HFF-Myc (cell line): ENCODE measurements around the gene GRIK5.
A peak's percentile ranks its signal among the peaks of the same experiment; 100 is the strongest.

Experiments
- DNase-seq: peaks from one replicate; pipeline ENCODE4 v3.0.0-alpha.2; 2011; ENCODE audit warnings: low read depth; ENCODE audit errors: extremely low read depth
- H3K4me3 ChIP-seq: replicated peaks from 2 replicates; pipeline ENCODE4 v1.5.1; 2011; ENCODE audit warnings: low read depth, mild to moderate bottlenecking, control low read depth, low read length
- TF ChIP-seq, protein P1 (sequence below): IDR thresholded peaks from 2 replicates; pipeline ENCODE4 v1.5.1; 2012; ENCODE audit warnings: mild to moderate bottlenecking, low read depth, low read length, control low read depth; ENCODE audit errors: missing control alignments

Gene GRIK5, protein sequence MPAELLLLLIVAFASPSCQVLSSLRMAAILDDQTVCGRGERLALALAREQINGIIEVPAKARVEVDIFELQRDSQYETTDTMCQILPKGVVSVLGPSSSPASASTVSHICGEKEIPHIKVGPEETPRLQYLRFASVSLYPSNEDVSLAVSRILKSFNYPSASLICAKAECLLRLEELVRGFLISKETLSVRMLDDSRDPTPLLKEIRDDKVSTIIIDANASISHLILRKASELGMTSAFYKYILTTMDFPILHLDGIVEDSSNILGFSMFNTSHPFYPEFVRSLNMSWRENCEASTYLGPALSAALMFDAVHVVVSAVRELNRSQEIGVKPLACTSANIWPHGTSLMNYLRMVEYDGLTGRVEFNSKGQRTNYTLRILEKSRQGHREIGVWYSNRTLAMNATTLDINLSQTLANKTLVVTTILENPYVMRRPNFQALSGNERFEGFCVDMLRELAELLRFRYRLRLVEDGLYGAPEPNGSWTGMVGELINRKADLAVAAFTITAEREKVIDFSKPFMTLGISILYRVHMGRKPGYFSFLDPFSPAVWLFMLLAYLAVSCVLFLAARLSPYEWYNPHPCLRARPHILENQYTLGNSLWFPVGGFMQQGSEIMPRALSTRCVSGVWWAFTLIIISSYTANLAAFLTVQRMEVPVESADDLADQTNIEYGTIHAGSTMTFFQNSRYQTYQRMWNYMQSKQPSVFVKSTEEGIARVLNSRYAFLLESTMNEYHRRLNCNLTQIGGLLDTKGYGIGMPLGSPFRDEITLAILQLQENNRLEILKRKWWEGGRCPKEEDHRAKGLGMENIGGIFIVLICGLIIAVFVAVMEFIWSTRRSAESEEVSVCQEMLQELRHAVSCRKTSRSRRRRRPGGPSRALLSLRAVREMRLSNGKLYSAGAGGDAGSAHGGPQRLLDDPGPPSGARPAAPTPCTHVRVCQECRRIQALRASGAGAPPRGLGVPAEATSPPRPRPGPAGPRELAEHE

DNA sequence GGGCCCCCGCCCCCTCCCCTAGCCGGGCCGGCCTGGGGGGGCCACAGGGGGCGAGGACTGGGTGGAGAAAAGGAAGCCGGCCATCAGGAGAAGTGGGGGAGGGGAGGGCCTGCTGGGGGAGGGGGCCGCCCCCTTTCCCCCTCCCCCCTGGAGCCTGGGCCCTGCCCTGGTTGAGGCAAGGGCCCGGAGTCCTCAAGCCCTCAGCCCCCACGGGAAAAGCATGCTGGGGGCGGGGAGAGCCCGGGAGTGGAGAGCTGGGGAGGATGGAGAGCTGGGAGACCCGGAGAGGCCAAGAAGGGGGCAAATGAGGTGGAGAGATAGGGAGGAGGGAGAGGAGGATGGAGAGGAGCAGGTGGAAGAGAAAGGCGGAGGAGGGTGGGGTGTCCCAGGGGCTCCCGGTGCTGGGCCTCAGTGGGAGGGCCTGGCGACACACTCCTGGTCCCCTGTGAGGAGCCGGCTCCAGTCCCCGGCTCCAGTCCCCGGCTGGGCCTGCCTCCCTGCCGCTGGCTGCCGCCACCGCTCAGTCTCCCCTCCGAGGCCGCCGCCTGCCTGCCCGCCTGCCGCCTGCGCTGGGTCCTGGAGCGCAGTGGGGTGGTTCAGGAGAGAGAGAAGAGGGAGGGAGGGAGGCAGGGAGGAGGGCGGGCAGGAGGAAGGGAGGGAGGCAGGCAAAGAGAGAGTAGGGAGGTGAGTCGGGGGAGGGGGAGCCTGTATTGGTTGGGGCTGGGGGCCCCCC is at the start of gene GRIK5:
Gene GRIK5, minus strand, starts transcription at position 588 of the 733 bp plus-strand sequence. CDS start 4,436 bp downstream, outside the sequence.
- no peak within 1 kb of the TSS for H3K4me3 ChIP-seq
- TF ChIP-seq, protein P1, sequence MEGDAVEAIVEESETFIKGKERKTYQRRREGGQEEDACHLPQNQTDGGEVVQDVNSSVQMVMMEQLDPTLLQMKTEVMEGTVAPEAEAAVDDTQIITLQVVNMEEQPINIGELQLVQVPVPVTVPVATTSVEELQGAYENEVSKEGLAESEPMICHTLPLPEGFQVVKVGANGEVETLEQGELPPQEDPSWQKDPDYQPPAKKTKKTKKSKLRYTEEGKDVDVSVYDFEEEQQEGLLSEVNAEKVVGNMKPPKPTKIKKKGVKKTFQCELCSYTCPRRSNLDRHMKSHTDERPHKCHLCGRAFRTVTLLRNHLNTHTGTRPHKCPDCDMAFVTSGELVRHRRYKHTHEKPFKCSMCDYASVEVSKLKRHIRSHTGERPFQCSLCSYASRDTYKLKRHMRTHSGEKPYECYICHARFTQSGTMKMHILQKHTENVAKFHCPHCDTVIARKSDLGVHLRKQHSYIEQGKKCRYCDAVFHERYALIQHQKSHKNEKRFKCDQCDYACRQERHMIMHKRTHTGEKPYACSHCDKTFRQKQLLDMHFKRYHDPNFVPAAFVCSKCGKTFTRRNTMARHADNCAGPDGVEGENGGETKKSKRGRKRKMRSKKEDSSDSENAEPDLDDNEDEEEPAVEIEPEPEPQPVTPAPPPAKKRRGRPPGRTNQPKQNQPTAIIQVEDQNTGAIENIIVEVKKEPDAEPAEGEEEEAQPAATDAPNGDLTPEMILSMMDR: no peak
- DNase-seq: no peak

DNA sequence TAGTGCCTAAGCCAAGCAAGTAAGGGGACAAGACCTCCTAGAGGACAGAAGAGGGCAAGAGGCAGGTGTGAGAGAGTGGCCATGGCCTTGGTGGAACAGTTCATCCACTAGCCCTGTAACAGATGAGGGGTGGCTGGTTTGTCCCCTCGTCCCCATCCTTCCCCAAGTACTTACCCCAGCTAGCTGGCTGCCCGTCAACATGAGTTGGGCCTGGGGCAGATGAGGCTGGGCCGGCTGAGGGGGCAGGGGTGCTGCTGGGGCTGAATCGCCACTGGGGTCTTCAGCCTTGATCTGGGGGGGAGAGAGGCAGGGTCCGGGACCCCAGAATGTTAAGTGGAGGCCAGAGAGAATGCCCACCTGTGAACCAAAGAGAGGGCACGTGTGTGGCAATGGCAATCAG is 47.1 kb upstream of the GRIK5 start:
- TF ChIP-seq, protein P1: no peak
- no peak overlapping the region for H3K4me3 ChIP-seq
- DNase-seq: no peak

DNA sequence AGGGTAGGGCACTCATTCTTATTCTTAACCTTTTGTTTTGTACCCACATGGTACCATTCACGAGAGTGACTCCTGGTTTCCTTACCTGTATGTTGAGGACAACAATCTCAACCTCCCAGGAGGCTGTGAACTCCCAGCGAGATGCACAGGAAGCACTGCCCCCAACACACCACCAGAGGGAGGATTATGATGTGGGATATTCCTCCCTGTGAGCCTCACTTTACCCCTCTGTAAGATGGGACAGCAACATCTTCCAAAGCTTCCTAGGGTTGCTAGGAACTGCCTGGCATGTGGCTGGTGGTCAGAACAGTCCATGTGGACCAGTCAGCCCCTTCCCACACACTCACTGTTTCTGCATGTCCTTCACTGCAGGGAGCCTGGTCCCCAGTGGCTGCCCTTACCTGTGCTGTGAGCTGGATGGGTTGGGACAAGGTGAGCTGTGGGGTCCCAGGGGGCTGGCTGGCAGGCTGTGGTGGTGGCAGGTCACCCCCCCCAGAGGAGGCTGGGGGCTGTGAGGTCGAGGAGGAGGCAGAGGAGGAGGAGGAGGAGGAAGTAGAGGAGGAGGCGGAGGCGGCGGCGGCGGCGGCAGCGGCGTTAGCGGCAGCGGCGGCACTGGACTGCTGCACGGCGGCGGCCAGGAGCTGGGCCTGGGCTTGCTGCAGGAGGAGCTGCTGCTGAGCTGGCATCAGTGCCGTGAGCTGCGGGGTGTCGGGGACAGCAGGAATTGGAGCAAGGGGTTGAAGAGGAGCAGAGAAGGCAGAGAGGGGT is 46.5 kb upstream of the GRIK5 start:
- DNase-seq: no peak
- TF ChIP-seq, protein P1: peak; percentile 29
- no peak overlapping the region for H3K4me3 ChIP-seq

DNA sequence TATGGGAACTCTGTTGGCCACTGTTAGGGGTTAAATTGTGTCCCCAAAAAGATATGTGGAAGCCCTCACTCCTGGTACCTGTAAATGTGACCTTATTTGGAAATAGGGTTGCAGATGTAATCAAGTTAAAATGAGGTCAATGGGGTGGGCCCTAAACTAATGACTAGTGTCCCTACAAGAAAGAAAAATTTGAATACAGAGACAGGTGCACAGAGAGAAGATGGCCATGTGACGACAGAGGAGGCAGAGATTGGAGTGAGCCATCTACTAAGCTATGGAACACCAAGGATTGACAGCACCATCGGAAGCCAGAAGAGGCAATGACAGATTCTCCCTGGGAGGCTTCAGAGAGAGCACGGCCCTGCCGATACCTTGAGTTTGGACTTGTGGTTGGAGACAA is 45.7 kb upstream of the GRIK5 start:
- no peak for DNase-seq
- TF ChIP-seq, protein P1: no peak
- no peak overlapping the region for H3K4me3 ChIP-seq

DNA sequence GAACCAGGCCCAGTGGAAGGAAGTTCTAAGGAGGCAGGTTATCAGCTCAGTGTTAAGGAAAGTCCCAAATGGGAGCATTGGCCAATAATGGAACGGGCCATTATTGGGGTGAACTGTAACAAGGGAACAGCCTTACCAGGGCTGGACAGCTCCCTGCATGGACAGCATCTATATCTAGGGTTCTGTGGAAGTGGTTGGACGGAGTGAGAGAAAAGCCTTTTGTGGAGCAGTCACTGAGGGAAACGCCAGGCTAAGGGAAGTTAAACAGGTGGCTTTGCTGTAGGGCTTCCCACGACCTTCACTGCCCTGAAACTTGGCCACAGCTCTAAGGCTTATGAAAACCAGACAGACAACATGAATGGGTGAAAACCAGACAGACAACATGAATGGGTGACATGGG is 45.2 kb upstream of the GRIK5 start:
- H3K4me3 ChIP-seq: no peak overlapping the region
- TF ChIP-seq, protein P1: no peak
- no peak for DNase-seq

DNA sequence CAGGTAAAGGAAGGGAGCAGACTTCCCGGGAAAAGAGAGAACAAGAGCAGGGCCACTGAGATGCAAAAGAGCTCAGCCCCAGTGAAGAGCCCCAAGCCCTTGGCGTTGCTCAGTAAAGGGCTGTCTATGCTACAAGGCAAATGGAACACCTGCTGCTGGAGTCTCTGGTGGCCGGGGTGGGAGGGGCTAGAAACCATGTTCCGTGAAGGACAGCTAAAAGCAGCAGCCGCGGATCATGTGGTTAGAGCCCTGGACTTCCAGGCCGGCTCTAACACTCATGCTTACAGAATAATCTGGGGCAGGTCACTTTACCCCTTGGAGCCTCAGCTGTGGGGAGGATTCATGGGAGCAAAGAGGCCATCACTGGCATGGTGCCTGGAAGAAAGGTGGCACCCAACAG is 44.4 kb upstream of the GRIK5 start:
- H3K4me3 ChIP-seq: no peak overlapping the region
- TF ChIP-seq, protein P1: no peak
- DNase-seq: no peak
